Neural cell (in vitro differentiated cells): Measurements from ENCODE around the gene CPEB4. TPM values are rescaled to one million over a fixed set of nuclear protein-coding genes. Genes with fewer than 3 reads are reported as not detected.

Experiments
- H2AFZ ChIP-seq: fragments of 200-600, 300-800 bp; sonication (generic), shearing (Covaris generic); 2 replicates; pipeline ENCODE4 v1.6.0; 2014; ENCODE audit warnings: low read depth, mild to moderate bottlenecking, antibody characterized with exemption, low read length, moderate library complexity
- H3F3A ChIP-seq: fragments of 200-600 bp; shearing (Covaris generic); 2 replicates; pipeline ENCODE4 v1.6.1; 2016; ENCODE audit warnings: mild to moderate bottlenecking, moderate library complexity, mixed read lengths, antibody characterized with exemption, low read length; ENCODE audit not compliant: insufficient read depth, poor library complexity, severe bottlenecking
- H3K27ac ChIP-seq: fragments of 200-600, 300-800 bp; sonication (generic), shearing (Covaris generic); 2 replicates; pipeline ENCODE4 v1.5.1; 2014; ENCODE audit warnings: mild to moderate bottlenecking, low read length, moderate library complexity
- H3K27me3 ChIP-seq: fragments of 300-800, 200-600 bp; sonication (generic), shearing (Covaris generic); 2 replicates; pipeline ENCODE4 v1.6.0; 2014; ENCODE audit warnings: mild to moderate bottlenecking, low read depth, low read length, moderate library complexity; ENCODE audit not compliant: insufficient read depth
- H3K36me3 ChIP-seq: fragments of 300-800, 200-600 bp; sonication (generic), shearing (Covaris generic); 2 replicates; pipeline ENCODE4 v1.5.1; 2014; ENCODE audit warnings: mild to moderate bottlenecking, antibody characterized with exemption, low read length, moderate library complexity; ENCODE audit not compliant: insufficient read depth
- H3K4me2 ChIP-seq: fragments of 300-800, 200-600 bp; sonication (generic), shearing (Covaris generic); 2 replicates; pipeline ENCODE4 v1.6.0; 2014; ENCODE audit warnings: mild to moderate bottlenecking, low read length
- H3K4me3 ChIP-seq: fragments of 300-800, 200-600 bp; sonication (generic), shearing (Covaris generic); 2 replicates; pipeline ENCODE4 v1.5.1; 2014; ENCODE audit warnings: mild to moderate bottlenecking, low read length, moderate library complexity
- H3K79me2 ChIP-seq: fragments of 200-600 bp; shearing (Covaris generic); replicated peaks from 2 replicates; pipeline ENCODE4 v1.6.0; 2014; ENCODE audit warnings: mild to moderate bottlenecking, low read length, moderate library complexity; ENCODE audit not compliant: insufficient read depth
- H3K9ac ChIP-seq: fragments of 300-800, 200-600 bp; sonication (generic), shearing (Covaris generic); 2 replicates; pipeline ENCODE4 v1.6.1; 2016; ENCODE audit warnings: mild to moderate bottlenecking, low read length, mixed read lengths
- H3K9me2 ChIP-seq: fragments of 200-600 bp; shearing (Covaris generic); 2 replicates; pipeline ENCODE4 v1.6.1; 2016; ENCODE audit warnings: mild to moderate bottlenecking, low read length, mixed read lengths; ENCODE audit not compliant: insufficient read depth
- H3K9me3 ChIP-seq: fragments of 200-600, 300-800 bp; sonication (generic), shearing (Covaris generic); 2 replicates; pipeline ENCODE4 v1.6.1; 2016; ENCODE audit warnings: mild to moderate bottlenecking, mixed run types, low read length, moderate library complexity, mixed read lengths
- H4K20me1 ChIP-seq: fragments of 200-600 bp; shearing (Covaris generic); 2 replicates; pipeline ENCODE4 v1.6.1; 2016; ENCODE audit warnings: mild to moderate bottlenecking, mixed run types; ENCODE audit not compliant: insufficient read depth
- EP300 ChIP-seq: fragments of 450-650 bp; conservative IDR thresholded peaks from 2 replicates; pipeline ENCODE4 v1.6.1; 2014; ENCODE audit warnings: antibody characterized with exemption, mild to moderate bottlenecking, moderate library complexity; ENCODE audit not compliant: poor library complexity, severe bottlenecking
- EZH2 ChIP-seq: fragments of 200-600, 300-800 bp; shearing (Covaris generic), sonication (generic); IDR thresholded peaks from 2 replicates; pipeline ENCODE4 v1.6.1; 2014; ENCODE audit warnings: antibody characterized with exemption, low read length, borderline replicate concordance, mild to moderate bottlenecking; ENCODE audit not compliant: insufficient read depth, poor library complexity, severe bottlenecking
- MXI1 ChIP-seq: fragments of 450-650 bp; conservative IDR thresholded peaks from 2 replicates; pipeline ENCODE4 v1.6.1; 2014; ENCODE audit warnings: antibody characterized with exemption, mild to moderate bottlenecking; ENCODE audit not compliant: poor library complexity, severe bottlenecking
- POLR2AphosphoS5 ChIP-seq: IDR thresholded peaks from 2 replicates; pipeline ENCODE4 v1.6.1; 2012
- RAD21 ChIP-seq: fragments of 450-650 bp; conservative IDR thresholded peaks from 2 replicates; pipeline ENCODE4 v1.6.1; 2014; ENCODE audit warnings: antibody characterized with exemption, mild to moderate bottlenecking, moderate library complexity
- REST ChIP-seq: IDR thresholded peaks from 2 replicates; pipeline ENCODE4 v1.6.1; 2012; ENCODE audit warnings: borderline replicate concordance
- SMC3 ChIP-seq: fragments of 450-650 bp; conservative IDR thresholded peaks from 2 replicates; pipeline ENCODE4 v1.6.1; 2014; ENCODE audit warnings: antibody characterized with exemption, mild to moderate bottlenecking, moderate library complexity; ENCODE audit not compliant: poor library complexity
- TAF1 ChIP-seq: IDR thresholded peaks from 2 replicates; pipeline ENCODE4 v1.6.1; 2012; ENCODE audit warnings: low read depth
- polyA plus RNA-seq: library from polyadenylated mRNA; depleted of rRNA; stranded (reverse); fragments of >200 nt; gene quantifications from 2 replicates; pipeline ENCODE4 v1.2.3, GENCODE V29; 2014
- TF ChIP-seq, protein P1 (sequence below): fragments of 450-650 bp; IDR thresholded peaks from 2 replicates; pipeline ENCODE4 v1.5.1; 2014; ENCODE audit warnings: antibody characterized with exemption, mild to moderate bottlenecking, moderate library complexity; ENCODE audit not compliant: poor library complexity, severe bottlenecking

The CPEB4 gene
- polyA plus RNA-seq, 1 donor from 2014 or later: 42.2 TPM

DNA sequence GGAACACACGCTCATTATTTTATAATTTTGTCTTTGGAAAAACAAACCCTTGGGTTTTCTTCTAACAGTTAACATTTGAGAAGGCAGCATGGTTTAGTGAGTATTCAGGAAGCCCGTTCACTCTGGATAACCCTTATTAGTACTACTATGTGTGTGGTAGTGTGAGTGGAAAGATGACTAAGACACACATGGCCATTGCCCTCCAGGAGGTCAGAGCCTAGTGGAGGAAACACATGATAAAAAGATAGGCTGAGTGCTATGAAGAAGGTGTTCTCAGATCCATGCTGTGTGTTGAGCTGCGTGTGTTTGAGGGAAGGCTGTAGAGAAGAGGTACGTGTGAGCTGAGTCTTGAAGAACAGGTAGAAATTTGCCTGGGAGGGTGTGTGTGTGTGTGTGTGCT lies 109.2 kb downstream of the CPEB4 start (continued):
- TF ChIP-seq, protein P1, sequence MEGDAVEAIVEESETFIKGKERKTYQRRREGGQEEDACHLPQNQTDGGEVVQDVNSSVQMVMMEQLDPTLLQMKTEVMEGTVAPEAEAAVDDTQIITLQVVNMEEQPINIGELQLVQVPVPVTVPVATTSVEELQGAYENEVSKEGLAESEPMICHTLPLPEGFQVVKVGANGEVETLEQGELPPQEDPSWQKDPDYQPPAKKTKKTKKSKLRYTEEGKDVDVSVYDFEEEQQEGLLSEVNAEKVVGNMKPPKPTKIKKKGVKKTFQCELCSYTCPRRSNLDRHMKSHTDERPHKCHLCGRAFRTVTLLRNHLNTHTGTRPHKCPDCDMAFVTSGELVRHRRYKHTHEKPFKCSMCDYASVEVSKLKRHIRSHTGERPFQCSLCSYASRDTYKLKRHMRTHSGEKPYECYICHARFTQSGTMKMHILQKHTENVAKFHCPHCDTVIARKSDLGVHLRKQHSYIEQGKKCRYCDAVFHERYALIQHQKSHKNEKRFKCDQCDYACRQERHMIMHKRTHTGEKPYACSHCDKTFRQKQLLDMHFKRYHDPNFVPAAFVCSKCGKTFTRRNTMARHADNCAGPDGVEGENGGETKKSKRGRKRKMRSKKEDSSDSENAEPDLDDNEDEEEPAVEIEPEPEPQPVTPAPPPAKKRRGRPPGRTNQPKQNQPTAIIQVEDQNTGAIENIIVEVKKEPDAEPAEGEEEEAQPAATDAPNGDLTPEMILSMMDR: no peak
- no peak for TF ChIP-seq MXI1
- TF ChIP-seq RAD21: no peak

- Histone ChIP-seq H4K20me1 (no peaks in the 10 kb centered on the region), H2AFZ (no peak overlapping the region), H3K27me3 (no peaks in the 10 kb centered on the region), H3K9me3 (no peaks in the 10 kb centered on the region), H3K79me2 (no peaks in the 10 kb centered on the region), H3K9me2 (no peaks in the 10 kb centered on the region), H3K4me2 (no peak overlapping the region), H3K4me3 (no peak overlapping the region), H3K36me3 (no peaks in the 10 kb centered on the region), H3F3A (no peaks in the 10 kb centered on the region), H3K27ac (no peak overlapping the region), H3K9ac (no peak overlapping the region)
- no peak for TF ChIP-seq MXI1
- no peak for TF ChIP-seq REST
- TF ChIP-seq, protein P1: no peak
- TF ChIP-seq EZH2: no peak
- no peak for TF ChIP-seq RAD21
- TF ChIP-seq POLR2AphosphoS5: no peak
- no peak for TF ChIP-seq TAF1
- no peak for TF ChIP-seq EP300
- TF ChIP-seq SMC3: no peak
These were observed 110.4 kb downstream of the CPEB4 start for GRCh38 chr5:173998531-173998930.

GRCh38 chr5:174000076-174000475 lies 111.9 kb downstream of the CPEB4 start:
- Histone ChIP-seq H3K9me3 (no peaks in the 10 kb centered on the region), H3K4me2 (no peak overlapping the region), H3K9me2 (no peaks in the 10 kb centered on the region), H3K4me3 (no peak overlapping the region), H4K20me1 (no peaks in the 10 kb centered on the region), H3K36me3 (no peaks in the 10 kb centered on the region), H3K9ac (no peak overlapping the region), H3K27ac (no peak overlapping the region), H3K27me3 (no peaks in the 10 kb centered on the region), H3K79me2 (no peaks in the 10 kb centered on the region), H2AFZ (no peak overlapping the region), H3F3A (no peaks in the 10 kb centered on the region)
- TF ChIP-seq SMC3 (no peak), EZH2 (no peak), MXI1 (no peak), REST (no peak), POLR2AphosphoS5 (no peak), RAD21 (no peak), EP300 (no peak), TAF1 (no peak)
- TF ChIP-seq, protein P1: no peak
